Adipocyte (in vitro differentiated cells): ENCODE results near the gene KCNQ2.

ENCODE experiments used
- DNase-seq: peaks from one replicate; pipeline ENCODE4 v3.0.0-alpha.2; 2015; ENCODE audit warnings: low read depth
- H3K27me3 ChIP-seq: replicated peaks from 2 replicates; pipeline ENCODE4 v1.7.0; 2013; ENCODE audit warnings: mild to moderate bottlenecking, low read length, moderate library complexity; ENCODE audit not compliant: control insufficient read depth, insufficient read depth
- H3K36me3 ChIP-seq: 2 replicates; pipeline ENCODE4 v1.7.0; 2013; ENCODE audit warnings: low read length, mild to moderate bottlenecking, moderate library complexity; ENCODE audit not compliant: control insufficient read depth, insufficient read depth, severe bottlenecking
- H3K4me1 ChIP-seq: 2 replicates; pipeline ENCODE4 v1.7.0; 2013; ENCODE audit warnings: mild to moderate bottlenecking, low read length, moderate library complexity; ENCODE audit not compliant: control insufficient read depth, insufficient read depth
- H3K4me3 ChIP-seq: 2 replicates; pipeline ENCODE4 v1.7.0; 2013; ENCODE audit warnings: mild to moderate bottlenecking, low read length, moderate library complexity
- H3K9ac ChIP-seq: 2 replicates; pipeline ENCODE4 v1.7.0; 2013; ENCODE audit warnings: mild to moderate bottlenecking, low read length, moderate library complexity
- H3K9me3 ChIP-seq: 2 replicates; pipeline ENCODE4 v1.7.0; 2013; ENCODE audit warnings: mild to moderate bottlenecking, low read length, moderate library complexity; ENCODE audit not compliant: control insufficient read depth

Gene KCNQ2

GRCh38 chr20:63363013-63363957, 109.2 kb downstream of the KCNQ2 start:
- Histone ChIP-seq H3K9ac (no peak overlapping the region), H3K4me1 (no peaks in the 10 kb centered on the region), H3K9me3 (no peaks in the 10 kb centered on the region), H3K4me3 (no peak overlapping the region), H3K36me3 (no peaks in the 10 kb centered on the region), H3K27me3 (peaks cover 30% of the 10 kb centered on the region)
- DNase-seq: no peak

- H3K9me3 ChIP-seq: no peaks in the 10 kb centered on the region
- H3K4me3 ChIP-seq: no peak overlapping the region
- H3K36me3 ChIP-seq: no peaks in the 10 kb centered on the region
- no peak for DNase-seq
- peaks cover 38% of the 10 kb centered on the region for H3K27me3 ChIP-seq
- H3K4me1 ChIP-seq: no peaks in the 10 kb centered on the region
- H3K9ac ChIP-seq: no peak overlapping the region
Measured at GRCh38 chr20:63362436-63363009, 109.9 kb downstream of the KCNQ2 start.

DNA sequence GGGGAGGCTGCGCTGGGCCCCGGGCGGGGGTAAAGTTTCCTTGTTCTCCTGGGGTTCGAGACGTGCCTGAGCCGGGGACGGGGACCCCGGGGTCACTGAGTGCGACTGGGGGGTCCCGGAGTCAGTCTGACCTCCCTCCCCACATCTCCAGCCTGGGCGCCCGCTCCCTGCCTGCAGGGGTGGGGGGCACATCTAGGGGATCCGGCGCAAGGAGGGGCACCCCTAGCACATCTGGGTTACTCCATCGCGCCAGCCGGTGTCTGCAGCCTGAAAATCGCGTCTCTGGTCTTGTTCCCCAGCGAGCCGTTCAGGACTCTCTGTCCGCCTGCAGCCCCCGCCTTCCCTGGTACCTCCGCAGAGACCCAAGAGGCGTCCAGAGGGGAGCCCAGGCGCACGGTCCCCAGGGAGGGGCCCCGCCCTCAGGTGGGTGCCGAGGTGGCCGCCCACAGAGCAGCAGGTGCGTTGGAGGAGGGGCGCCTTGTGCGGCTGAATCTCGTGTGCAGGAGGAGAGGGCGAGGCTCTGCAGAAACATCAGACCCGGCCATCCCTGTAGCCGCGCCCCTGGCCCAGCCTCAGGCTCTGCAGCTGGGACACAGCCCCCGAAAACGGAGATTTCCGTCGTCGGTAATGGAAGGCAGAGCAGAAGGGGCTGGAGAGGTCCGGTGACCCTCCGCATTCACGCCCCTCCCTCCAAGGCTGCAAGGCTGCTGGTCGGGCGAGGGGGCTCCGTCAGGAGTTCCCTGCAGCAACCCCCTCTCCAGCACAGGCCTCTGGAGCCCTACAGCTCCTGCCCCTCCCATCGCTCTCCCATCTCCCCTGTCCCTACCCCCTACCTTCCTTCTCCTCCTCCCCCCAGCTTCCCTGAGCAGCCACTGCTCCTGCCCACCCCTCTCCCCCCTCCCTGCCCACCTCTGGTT, 110.7 kb downstream of the KCNQ2 start:
- peaks cover 41% of the 10 kb centered on the region for H3K27me3 ChIP-seq

DNA sequence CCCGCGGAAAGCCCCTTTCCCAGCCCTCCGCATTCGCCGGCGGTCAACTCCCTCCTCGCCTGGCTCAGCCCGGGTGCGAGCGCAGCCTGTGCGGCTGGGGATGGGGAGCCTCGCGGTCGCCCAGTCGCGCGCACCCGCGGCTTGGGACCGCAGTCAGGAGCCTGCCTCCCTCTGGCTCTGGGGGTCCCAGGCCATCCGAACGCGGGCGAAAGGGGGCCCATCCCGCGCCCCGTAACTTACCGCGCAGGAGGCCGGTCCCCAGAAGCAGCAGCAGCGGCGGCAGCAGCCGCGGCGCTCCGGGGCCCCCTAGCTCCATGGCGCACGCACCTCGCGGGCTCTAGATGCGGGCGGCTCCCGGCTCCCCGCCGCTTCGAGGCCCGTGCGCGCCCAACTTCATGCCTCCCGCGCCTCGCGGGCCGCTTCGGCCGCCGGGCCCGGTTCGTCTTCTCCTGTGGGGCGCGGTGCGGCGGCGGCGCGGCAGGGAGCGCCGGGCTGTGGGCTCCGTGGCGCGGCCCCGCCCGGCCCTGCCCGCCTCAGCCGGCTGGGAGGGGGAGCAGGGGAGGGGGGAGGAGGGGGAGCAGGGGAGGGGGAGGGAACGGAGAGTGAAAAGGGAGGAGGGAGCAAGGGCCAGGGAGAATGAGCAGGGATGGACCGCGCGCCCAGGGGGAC, 111.5 kb downstream of the KCNQ2 start, which contains the start of gene CHRNA4:
TSS of gene CHRNA4 (minus strand) at position 500 of the 669 bp plus-strand sequence. CDS start at position 316, 184 bp downstream.
- DNase-seq: no peak
- no peak within 1 kb of the TSS for H3K4me3 ChIP-seq
- peaks cover 41% of the 10 kb centered on the region for H3K27me3 ChIP-seq
- H3K9ac ChIP-seq: no peak within 1 kb of the TSS
- H3K36me3 ChIP-seq: no peaks in the 10 kb centered on the region
- H3K9me3 ChIP-seq: no peaks in the 10 kb centered on the region
- H3K4me1 ChIP-seq: no peaks in the 10 kb centered on the region

More for the DNA sequence above, 110.7 kb downstream of the KCNQ2 start:
- Histone ChIP-seq H3K4me3 (no peak overlapping the region), H3K9ac (no peak overlapping the region), H3K36me3 (no peaks in the 10 kb centered on the region), H3K9me3 (no peaks in the 10 kb centered on the region), H3K4me1 (no peaks in the 10 kb centered on the region)
- no peak for DNase-seq

GRCh38 chr20:63359937-63360849, 112.3 kb downstream of the KCNQ2 start:
- no peak for DNase-seq
- H3K36me3 ChIP-seq: no peaks in the 10 kb centered on the region
- H3K9me3 ChIP-seq: no peaks in the 10 kb centered on the region
- peaks cover 37% of the 10 kb centered on the region for H3K27me3 ChIP-seq
- no peak overlapping the region for H3K4me3 ChIP-seq
- no peak overlapping the region for H3K9ac ChIP-seq
- H3K4me1 ChIP-seq: no peaks in the 10 kb centered on the region

DNA sequence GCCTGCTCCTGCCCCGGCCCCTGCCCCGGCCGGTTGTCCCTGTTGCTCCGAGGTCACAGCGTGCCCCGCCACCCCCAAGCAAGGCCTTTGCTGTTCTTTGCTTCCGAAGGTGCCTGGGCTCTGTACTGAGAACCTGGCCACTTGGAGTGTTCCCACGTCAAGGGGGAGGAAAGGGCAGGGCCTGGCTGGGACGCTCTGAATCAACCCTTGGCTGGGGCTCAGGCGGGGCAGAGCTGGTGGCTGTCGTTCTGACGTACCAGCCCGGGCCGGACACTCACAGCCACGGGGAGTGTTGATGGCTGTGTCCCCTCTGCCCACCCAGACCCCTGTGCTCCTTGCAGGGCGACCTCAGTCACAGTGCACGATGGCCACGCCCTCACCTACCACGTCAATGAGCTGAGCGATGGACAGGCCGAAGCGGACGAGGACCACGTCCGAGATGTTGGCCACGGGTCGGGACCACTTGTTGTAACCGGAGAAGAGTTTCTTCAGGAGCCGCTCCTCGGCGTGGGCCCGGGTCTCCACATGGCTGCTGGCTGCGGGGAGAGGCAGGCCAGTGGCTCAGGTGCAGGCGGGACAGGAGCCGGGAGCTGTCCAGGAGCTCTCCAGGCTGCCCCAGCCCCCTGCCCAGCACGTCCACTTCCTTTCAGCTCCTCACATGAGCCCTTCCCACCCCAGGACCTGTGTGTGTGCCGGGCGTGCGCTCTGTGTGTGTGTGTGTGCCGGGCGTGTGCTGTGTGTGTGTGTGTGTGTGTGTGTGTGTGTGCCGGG, 113.1 kb downstream of the KCNQ2 start:
- Histone ChIP-seq H3K36me3 (no peaks in the 10 kb centered on the region), H3K9ac (no peak overlapping the region), H3K9me3 (no peaks in the 10 kb centered on the region), H3K27me3 (peaks cover 32% of the 10 kb centered on the region), H3K4me3 (no peak overlapping the region), H3K4me1 (no peaks in the 10 kb centered on the region)
- no peak for DNase-seq

GRCh38 chr20:63357921-63358905, 114.2 kb downstream of the KCNQ2 start:
- Histone ChIP-seq H3K9ac (no peak overlapping the region), H3K27me3 (peaks cover 26% of the 10 kb centered on the region), H3K4me3 (no peak overlapping the region), H3K4me1 (no peaks in the 10 kb centered on the region), H3K9me3 (no peaks in the 10 kb centered on the region), H3K36me3 (no peaks in the 10 kb centered on the region)
- no peak for DNase-seq

DNA sequence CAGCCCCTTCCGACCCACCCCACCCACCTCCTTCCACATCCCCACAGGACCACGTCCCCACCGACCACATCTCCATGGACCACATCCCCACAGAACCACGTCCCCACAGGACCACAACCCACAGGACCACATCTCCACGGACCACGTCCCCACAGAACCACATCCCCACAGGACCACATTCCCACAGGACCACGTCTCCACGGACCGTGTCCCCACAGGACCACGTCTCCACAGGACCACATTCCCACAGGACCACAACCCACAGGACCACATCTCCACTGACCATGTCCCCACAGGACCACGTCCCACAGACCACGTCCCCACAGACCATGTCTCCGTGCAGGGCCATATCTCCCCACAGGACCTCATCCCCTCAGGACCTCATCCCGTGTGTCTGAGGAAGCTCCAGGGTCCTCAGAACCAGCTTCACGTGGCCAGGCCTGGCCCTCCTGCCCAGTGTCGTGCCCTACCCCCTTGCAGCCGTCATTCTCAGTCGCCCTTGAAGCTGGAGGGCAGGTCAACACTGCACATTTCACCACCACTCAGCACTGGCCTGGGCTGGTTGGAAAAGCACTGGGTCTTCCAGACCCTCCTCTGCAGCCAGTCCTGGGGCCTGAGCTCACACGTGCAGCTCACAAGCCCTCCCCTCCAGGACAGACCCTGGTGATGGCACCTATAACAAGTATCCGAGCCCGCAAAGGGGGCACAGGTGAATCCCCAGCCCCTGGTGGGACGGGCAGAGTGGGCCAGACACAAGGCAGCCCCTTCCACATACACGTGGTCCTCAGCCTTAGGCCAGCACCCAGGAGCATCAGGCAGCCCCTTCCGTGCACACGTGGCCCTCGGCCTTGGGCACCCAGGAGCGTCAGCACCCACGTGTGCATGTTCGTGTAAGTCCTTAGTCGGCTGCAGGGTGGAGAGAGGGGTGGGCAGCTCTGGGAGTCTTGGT, 115.2 kb downstream of the KCNQ2 start:
- no peaks in the 10 kb centered on the region for H3K36me3 ChIP-seq
- H3K4me1 ChIP-seq: no peaks in the 10 kb centered on the region
- no peak overlapping the region for H3K4me3 ChIP-seq
- no peaks in the 10 kb centered on the region for H3K9me3 ChIP-seq
- H3K9ac ChIP-seq: no peak overlapping the region
- peaks cover 19% of the 10 kb centered on the region for H3K27me3 ChIP-seq
- no peak for DNase-seq
